ENCODE measurements around the gene ADAP1.

The ADAP1 gene

GRCh38 chr7:901388-902154, 52.9 kb downstream of the ADAP1 start:
- no peak overlapping the region for H3K27ac ChIP-seq (ENCODE audit: low read depth, low read length)
- peaks cover 2% of the 10 kb centered on the region for H3K36me3 ChIP-seq (ENCODE audit: control insufficient read depth, insufficient read depth, low read length)
- H3K4ac ChIP-seq (ENCODE audit: low read depth, low read length) = no peak overlapping the region
- no peak overlapping the region for H2BK120ac ChIP-seq (ENCODE audit: low read depth, low read length)
- no peak overlapping the region for H2BK5ac ChIP-seq (ENCODE audit: low read length)
- H3K4me2 ChIP-seq (ENCODE audit: low read length) = peak overlapping the region; percentile 8
- DNase-seq = peak; percentile 95
- H2BK15ac ChIP-seq (replicated peaks; ENCODE audit: low read depth) = no peak overlapping the region
- no peak overlapping the region for H3K4me3 ChIP-seq (ENCODE audit: low read length)
- no peak overlapping the region for H3K23ac ChIP-seq (ENCODE audit: low read length)
- H3K9ac ChIP-seq (ENCODE audit: low read length) = peak overlapping the region; percentile 3
- WGBS (ENCODE audit: extremely low coverage, insufficient coverage, low lambda C conversion rate) = no CpG with 5 or more reads among the region's 24 CpGs
- no peaks in the 10 kb centered on the region for H3K4me1 ChIP-seq (ENCODE audit: control insufficient read depth, low read depth, low read length)
- H2AK5ac ChIP-seq (ENCODE audit: low read length) = no peak overlapping the region
- no peak overlapping the region for H3K18ac ChIP-seq (ENCODE audit: low read length)
- no peak overlapping the region for H4K5ac ChIP-seq (ENCODE audit: low read length)
- no peak overlapping the region for H4K8ac ChIP-seq (ENCODE audit: low read depth, low read length)
- no peaks in the 10 kb centered on the region for H3K79me2 ChIP-seq (ENCODE audit: control insufficient read depth, insufficient read depth, low read length)
- peak overlapping the region; percentile 52 for H3K56ac ChIP-seq (ENCODE audit: low read length)
- H3K27me3 ChIP-seq (ENCODE audit: insufficient read depth, low read length, poor library complexity) = no peaks in the 10 kb centered on the region
- no peaks in the 10 kb centered on the region for H3K79me1 ChIP-seq (ENCODE audit: low read length)

GRCh38 chr7:901041-901387, 53.5 kb downstream of the ADAP1 start:
- Histone ChIP-seq H3K79me2 (ENCODE audit: control insufficient read depth, insufficient read depth, low read length) (no peaks in the 10 kb centered on the region), H3K27me3 (ENCODE audit: insufficient read depth, low read length, poor library complexity) (no peaks in the 10 kb centered on the region), H3K79me1 (ENCODE audit: low read length) (no peaks in the 10 kb centered on the region), H2AK5ac (ENCODE audit: low read length) (no peak overlapping the region), H2BK15ac (replicated peaks; ENCODE audit: low read depth) (no peak overlapping the region), H4K8ac (ENCODE audit: low read depth, low read length) (no peak overlapping the region), H3K9ac (ENCODE audit: low read length) (no peak overlapping the region), H2BK5ac (ENCODE audit: low read length) (no peak overlapping the region), H3K18ac (ENCODE audit: low read length) (no peak overlapping the region), H3K36me3 (ENCODE audit: control insufficient read depth, insufficient read depth, low read length) (peaks cover 2% of the 10 kb centered on the region), H3K4me3 (ENCODE audit: low read length) (no peak overlapping the region), H3K23ac (ENCODE audit: low read length) (no peak overlapping the region), H3K4me2 (ENCODE audit: low read length) (no peak overlapping the region), H4K5ac (ENCODE audit: low read length) (no peak overlapping the region), H3K4ac (ENCODE audit: low read depth, low read length) (no peak overlapping the region), H2BK120ac (ENCODE audit: low read depth, low read length) (no peak overlapping the region), H3K56ac (ENCODE audit: low read length) (peak overlapping the region; percentile 3), H3K4me1 (ENCODE audit: control insufficient read depth, low read depth, low read length) (no peaks in the 10 kb centered on the region), H3K27ac (ENCODE audit: low read depth, low read length) (no peak overlapping the region)
- no CpG with 5 or more reads among the region's 8 CpGs for WGBS (ENCODE audit: extremely low coverage, insufficient coverage, low lambda C conversion rate)
- DNase-seq = no peak

GRCh38 chr7:900331-901040, 54.0 kb downstream of the ADAP1 start:
- H4K5ac ChIP-seq (ENCODE audit: low read length) = no peak overlapping the region
- no peaks in the 10 kb centered on the region for H3K79me1 ChIP-seq (ENCODE audit: low read length)
- H3K79me2 ChIP-seq (ENCODE audit: control insufficient read depth, insufficient read depth, low read length) = no peaks in the 10 kb centered on the region
- peaks cover 6% of the 10 kb centered on the region for H3K36me3 ChIP-seq (ENCODE audit: control insufficient read depth, insufficient read depth, low read length)
- no peaks in the 10 kb centered on the region for H3K4me1 ChIP-seq (ENCODE audit: control insufficient read depth, low read depth, low read length)
- DNase-seq = no peak
- H3K4me3 ChIP-seq (ENCODE audit: low read length) = no peak overlapping the region
- no peak overlapping the region for H2BK120ac ChIP-seq (ENCODE audit: low read depth, low read length)
- no peak overlapping the region for H2BK15ac ChIP-seq (replicated peaks; ENCODE audit: low read depth)
- H3K56ac ChIP-seq (ENCODE audit: low read length) = no peak overlapping the region
- H3K9ac ChIP-seq (ENCODE audit: low read length) = no peak overlapping the region
- WGBS (ENCODE audit: extremely low coverage, insufficient coverage, low lambda C conversion rate) = no CpG with 5 or more reads among the region's 26 CpGs
- no peaks in the 10 kb centered on the region for H3K27me3 ChIP-seq (ENCODE audit: insufficient read depth, low read length, poor library complexity)
- H2BK5ac ChIP-seq (ENCODE audit: low read length) = no peak overlapping the region
- H3K18ac ChIP-seq (ENCODE audit: low read length) = no peak overlapping the region
- H3K23ac ChIP-seq (ENCODE audit: low read length) = no peak overlapping the region
- H4K8ac ChIP-seq (ENCODE audit: low read depth, low read length) = no peak overlapping the region
- H2AK5ac ChIP-seq (ENCODE audit: low read length) = no peak overlapping the region
- H3K4me2 ChIP-seq (ENCODE audit: low read length) = no peak overlapping the region
- H3K4ac ChIP-seq (ENCODE audit: low read depth, low read length) = no peak overlapping the region
- H3K27ac ChIP-seq (ENCODE audit: low read depth, low read length) = no peak overlapping the region

GRCh38 chr7:899806-900205, 54.7 kb downstream of the ADAP1 start:
- Histone ChIP-seq H2BK5ac (ENCODE audit: low read length) (no peak overlapping the region), H3K4me2 (ENCODE audit: low read length) (no peak overlapping the region), H3K27me3 (ENCODE audit: insufficient read depth, low read length, poor library complexity) (no peaks in the 10 kb centered on the region), H2BK15ac (replicated peaks; ENCODE audit: low read depth) (no peak overlapping the region), H3K9ac (ENCODE audit: low read length) (no peak overlapping the region), H3K79me2 (ENCODE audit: control insufficient read depth, insufficient read depth, low read length) (no peaks in the 10 kb centered on the region), H3K23ac (ENCODE audit: low read length) (no peak overlapping the region), H4K5ac (ENCODE audit: low read length) (no peak overlapping the region), H3K56ac (ENCODE audit: low read length) (no peak overlapping the region), H3K36me3 (ENCODE audit: control insufficient read depth, insufficient read depth, low read length) (peaks cover 6% of the 10 kb centered on the region), H3K4me1 (ENCODE audit: control insufficient read depth, low read depth, low read length) (no peaks in the 10 kb centered on the region), H3K27ac (ENCODE audit: low read depth, low read length) (no peak overlapping the region), H3K18ac (ENCODE audit: low read length) (no peak overlapping the region), H3K4ac (ENCODE audit: low read depth, low read length) (no peak overlapping the region), H3K4me3 (ENCODE audit: low read length) (no peak overlapping the region), H2AK5ac (ENCODE audit: low read length) (no peak overlapping the region), H3K79me1 (ENCODE audit: low read length) (no peaks in the 10 kb centered on the region), H4K8ac (ENCODE audit: low read depth, low read length) (no peak overlapping the region), H2BK120ac (ENCODE audit: low read depth, low read length) (no peak overlapping the region)
- no CpG with 5 or more reads among the region's 16 CpGs for WGBS (ENCODE audit: extremely low coverage, insufficient coverage, low lambda C conversion rate)
- no peak for DNase-seq

GRCh38 chr7:898855-899681, 55.4 kb downstream of the ADAP1 start:
- no peak overlapping the region for H3K4me2 ChIP-seq (ENCODE audit: low read length)
- H4K5ac ChIP-seq (ENCODE audit: low read length) = no peak overlapping the region

More at GRCh38 chr7:898855-899681, 55.4 kb downstream of the ADAP1 start:
- DNase-seq = no peak
- H3K4ac ChIP-seq (ENCODE audit: low read depth, low read length) = no peak overlapping the region
- H2BK120ac ChIP-seq (ENCODE audit: low read depth, low read length) = no peak overlapping the region
- no peak overlapping the region for H3K56ac ChIP-seq (ENCODE audit: low read length)
- H3K4me3 ChIP-seq (ENCODE audit: low read length) = no peak overlapping the region
- H3K18ac ChIP-seq (ENCODE audit: low read length) = no peak overlapping the region
- H3K4me1 ChIP-seq (ENCODE audit: control insufficient read depth, low read depth, low read length) = no peaks in the 10 kb centered on the region
- H2AK5ac ChIP-seq (ENCODE audit: low read length) = no peak overlapping the region
- H2BK15ac ChIP-seq (replicated peaks; ENCODE audit: low read depth) = no peak overlapping the region
- no peak overlapping the region for H3K9ac ChIP-seq (ENCODE audit: low read length)
- H3K27me3 ChIP-seq (ENCODE audit: insufficient read depth, low read length, poor library complexity) = no peaks in the 10 kb centered on the region
- no peaks in the 10 kb centered on the region for H3K79me1 ChIP-seq (ENCODE audit: low read length)
- no CpG with 5 or more reads among the region's 54 CpGs for WGBS (ENCODE audit: extremely low coverage, insufficient coverage, low lambda C conversion rate)
- no peak overlapping the region for H2BK5ac ChIP-seq (ENCODE audit: low read length)
- no peak overlapping the region for H3K23ac ChIP-seq (ENCODE audit: low read length)
- no peak overlapping the region for H3K27ac ChIP-seq (ENCODE audit: low read depth, low read length)
- H4K8ac ChIP-seq (ENCODE audit: low read depth, low read length) = no peak overlapping the region
- H3K36me3 ChIP-seq (ENCODE audit: control insufficient read depth, insufficient read depth, low read length) = peaks cover 6% of the 10 kb centered on the region
- H3K79me2 ChIP-seq (ENCODE audit: control insufficient read depth, insufficient read depth, low read length) = no peaks in the 10 kb centered on the region
